Fibroblast of lung (primary cell): ENCODE data around the gene BMPR1A. TPM values are rescaled to one million over a fixed set of nuclear protein-coding genes. Genes with fewer than 3 reads are reported as not detected.

Experiments
- DNase-seq, 2 donors: peaks; one replicate each; pipeline versions ENCODE4 v3.0.0 to v3.0.0-alpha.2; 2010; ENCODE audit warnings: low read depth in 2 of 2
- H2AFZ ChIP-seq: 2 replicates; pipeline ENCODE4 v1.5.1; 2012; ENCODE audit warnings: low read length, control low read depth, inconsistent platforms
- H3K27ac ChIP-seq: 2 replicates; pipeline ENCODE4 v1.5.1; 2011; ENCODE audit warnings: low read length, control low read depth; ENCODE audit not compliant: insufficient read depth
- H3K27me3 ChIP-seq: 2 replicates; pipeline ENCODE4 v1.5.1; 2011; ENCODE audit warnings: mild to moderate bottlenecking, low read length; ENCODE audit not compliant: control insufficient read depth, insufficient read depth
- H3K36me3 ChIP-seq: 2 replicates; pipeline ENCODE4 v1.5.1; 2011; ENCODE audit warnings: low read length; ENCODE audit not compliant: control insufficient read depth, insufficient read depth
- H3K4me1 ChIP-seq: 2 replicates; pipeline ENCODE4 v1.5.1; 2011; ENCODE audit warnings: low read length; ENCODE audit not compliant: control insufficient read depth, insufficient read depth; ENCODE audit errors: extremely low read depth
- H3K4me2 ChIP-seq: 2 replicates; pipeline ENCODE4 v1.5.1; 2011; ENCODE audit warnings: low read length, control low read depth; ENCODE audit not compliant: insufficient read depth; ENCODE audit errors: extremely low read depth
- H3K4me3 ChIP-seq, 4 experiments: fragments of 200-600 bp in 1 of 4; sonication (generic) in 1 of 4; replicated peaks in 1 of 4; 2 replicates each; pipeline ENCODE4 v1.5.1; 2011 to 2016; ENCODE audit warnings: low read length in 4 of 4, low read depth in 3 of 4, mild to moderate bottlenecking in 3 of 4, control low read depth in 2 of 4, inconsistent platforms in 1 of 4, mixed read lengths in 1 of 4; ENCODE audit not compliant: insufficient read depth in 1 of 4; ENCODE audit errors: control extremely low read depth in 1 of 4
- H3K79me2 ChIP-seq: 2 replicates; pipeline ENCODE4 v1.5.1; 2012; ENCODE audit warnings: mild to moderate bottlenecking, low read length, inconsistent platforms; ENCODE audit not compliant: control insufficient read depth, insufficient read depth
- H3K9ac ChIP-seq: 2 replicates; pipeline ENCODE4 v1.5.1; 2011; ENCODE audit warnings: mild to moderate bottlenecking, low read length, control low read depth; ENCODE audit not compliant: insufficient read depth
- H3K9me3 ChIP-seq: 2 replicates; pipeline ENCODE4 v1.5.1; 2012; ENCODE audit warnings: low read depth, low read length; ENCODE audit not compliant: control insufficient read depth, insufficient read depth
- H4K20me1 ChIP-seq: 2 replicates; pipeline ENCODE4 v1.5.1; 2011; ENCODE audit warnings: low read length; ENCODE audit not compliant: control insufficient read depth, insufficient read depth; ENCODE audit errors: extremely low read depth
- EZH2 ChIP-seq: IDR thresholded peaks from 2 replicates; pipeline ENCODE4 v1.5.1; 2012; ENCODE audit warnings: low read length, control low read depth, mild to moderate bottlenecking; ENCODE audit errors: missing control alignments
- polyA plus RNA-seq, 2 donors: library from polyadenylated mRNA; depleted of rRNA in 1 of 2; stranded (reverse) in 1 of 2; unstranded in 1 of 2; fragments of >200 nt; gene quantifications; 2 replicates each; pipeline ENCODE4 v1.2.1, GENCODE V29; 2011 to 2012; ENCODE audit warnings: missing spikeins in 1 of 2
- total RNA-seq: library from RNA; depleted of rRNA; stranded (reverse); fragments of >200 nt; gene quantifications from 2 replicates; pipeline ENCODE4 v1.2.1, GENCODE V29; 2014
- TF ChIP-seq, protein P1 (sequence below), 2 donors: IDR thresholded peaks in 1 of 2; conservative IDR thresholded peaks in 1 of 2; 1 replicate in 1 of 2; 2 replicates in 1 of 2; pipeline ENCODE4 v1.5.1; 2011 to 2012; ENCODE audit warnings: low read length in 2 of 2, control low read depth in 1 of 2, inconsistent platforms in 1 of 2, low read depth in 1 of 2, mild to moderate bottlenecking in 1 of 2

Gene BMPR1A
- total and polyA plus RNA-seq, 2 donors (not counting 1 experiment from before 2014, with no cell fraction given) = 52.8 to 61.8 TPM

DNA sequence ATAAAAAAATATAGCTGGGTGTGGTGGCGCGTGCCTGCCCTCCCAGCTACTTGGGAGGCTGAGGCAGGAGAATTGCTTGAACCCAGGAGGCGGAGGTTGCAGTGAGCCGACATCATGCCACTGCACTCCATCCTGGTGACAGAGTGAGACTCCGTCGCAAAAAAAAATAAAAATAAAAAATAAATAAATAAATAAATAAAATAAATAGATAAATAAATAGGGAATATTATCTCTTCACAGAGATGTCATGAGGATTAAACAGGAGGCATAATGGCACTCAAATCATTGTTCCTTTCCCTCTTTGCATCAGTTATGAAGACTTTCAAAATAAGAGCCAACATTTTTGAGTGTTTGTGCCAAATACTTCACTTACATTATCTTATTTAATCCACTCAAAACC is 32.0 kb upstream of the BMPR1A start:
- Histone ChIP-seq H3K4me3 (no peak overlapping the region), H4K20me1 (no peaks in the 10 kb centered on the region)
- no peak for TF ChIP-seq EZH2
- TF ChIP-seq, protein P1, sequence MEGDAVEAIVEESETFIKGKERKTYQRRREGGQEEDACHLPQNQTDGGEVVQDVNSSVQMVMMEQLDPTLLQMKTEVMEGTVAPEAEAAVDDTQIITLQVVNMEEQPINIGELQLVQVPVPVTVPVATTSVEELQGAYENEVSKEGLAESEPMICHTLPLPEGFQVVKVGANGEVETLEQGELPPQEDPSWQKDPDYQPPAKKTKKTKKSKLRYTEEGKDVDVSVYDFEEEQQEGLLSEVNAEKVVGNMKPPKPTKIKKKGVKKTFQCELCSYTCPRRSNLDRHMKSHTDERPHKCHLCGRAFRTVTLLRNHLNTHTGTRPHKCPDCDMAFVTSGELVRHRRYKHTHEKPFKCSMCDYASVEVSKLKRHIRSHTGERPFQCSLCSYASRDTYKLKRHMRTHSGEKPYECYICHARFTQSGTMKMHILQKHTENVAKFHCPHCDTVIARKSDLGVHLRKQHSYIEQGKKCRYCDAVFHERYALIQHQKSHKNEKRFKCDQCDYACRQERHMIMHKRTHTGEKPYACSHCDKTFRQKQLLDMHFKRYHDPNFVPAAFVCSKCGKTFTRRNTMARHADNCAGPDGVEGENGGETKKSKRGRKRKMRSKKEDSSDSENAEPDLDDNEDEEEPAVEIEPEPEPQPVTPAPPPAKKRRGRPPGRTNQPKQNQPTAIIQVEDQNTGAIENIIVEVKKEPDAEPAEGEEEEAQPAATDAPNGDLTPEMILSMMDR (conservative IDR thresholded peaks at IDR 0.05 in 1 of 2, IDR thresholded peaks at IDR 0.05 in 1 of 2; ENCODE audit: low read depth in 1 of 2, low read length in 2 of 2) = no peak

DNA sequence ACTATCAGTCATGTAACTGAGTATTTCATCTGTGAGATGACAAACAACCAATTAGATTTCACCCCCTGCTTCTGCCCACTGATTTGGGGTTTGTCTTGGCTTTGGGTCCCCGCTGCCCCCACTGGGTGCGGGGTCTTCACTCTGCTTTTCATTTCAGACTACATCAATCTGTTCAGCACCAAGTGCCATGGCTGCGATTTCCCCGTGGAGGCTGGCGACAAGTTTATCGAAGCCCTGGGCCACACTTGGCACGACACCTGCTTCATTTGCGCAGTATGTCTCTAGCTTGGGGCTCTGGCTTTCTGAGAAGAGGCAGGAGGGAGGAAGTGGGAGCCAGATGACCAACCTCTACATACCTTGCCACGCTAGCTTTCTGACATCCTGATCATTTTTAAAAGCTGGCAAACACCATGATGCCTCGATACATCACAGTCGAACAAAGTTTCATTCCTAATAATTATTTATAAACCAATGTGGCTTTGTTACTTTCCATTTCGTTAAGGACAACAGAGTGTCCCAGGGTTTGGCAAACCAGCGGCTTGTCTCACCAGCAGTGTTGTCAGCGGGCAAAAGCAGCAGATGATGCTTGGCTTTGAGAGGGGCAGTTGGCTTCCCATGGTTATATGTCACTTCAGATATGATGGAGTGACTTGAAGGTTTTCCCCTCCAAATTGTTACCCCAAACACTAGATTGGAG is 30.3 kb upstream of the BMPR1A start:
- Histone ChIP-seq H3K4me1 (no peaks in the 10 kb centered on the region), H3K4me3 (no peak overlapping the region), H3K79me2 (no peaks in the 10 kb centered on the region)

More for the DNA sequence above, 32.0 kb upstream of the BMPR1A start:
- Histone ChIP-seq H3K9ac (no peak overlapping the region), H3K27ac (no peak overlapping the region), H2AFZ (no peak overlapping the region), H3K4me2 (no peak overlapping the region), H3K9me3 (no peaks in the 10 kb centered on the region), H3K36me3 (no peaks in the 10 kb centered on the region), H3K27me3 (no peaks in the 10 kb centered on the region), H3K79me2 (no peaks in the 10 kb centered on the region), H3K4me1 (no peaks in the 10 kb centered on the region)
- no peak for DNase-seq

DNA sequence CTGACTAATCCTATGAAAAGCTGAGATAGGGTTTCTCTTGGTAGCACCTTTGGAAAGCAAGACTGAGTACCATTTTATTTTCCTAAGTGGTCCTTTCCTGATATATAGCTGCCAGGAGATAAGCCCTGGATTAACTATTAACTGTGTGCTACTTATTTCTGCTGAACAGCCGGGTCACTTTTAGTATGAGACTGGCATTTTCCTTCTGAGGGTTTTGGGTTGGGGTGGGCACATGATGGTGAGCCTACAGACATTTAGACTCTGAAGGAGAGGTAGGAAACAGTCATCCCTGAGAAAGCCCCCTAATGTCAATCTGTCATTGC is 29.8 kb upstream of the BMPR1A start:
- Histone ChIP-seq H3K36me3 (no peaks in the 10 kb centered on the region), H3K4me2 (no peak overlapping the region), H4K20me1 (no peaks in the 10 kb centered on the region), H3K9me3 (no peaks in the 10 kb centered on the region), H3K9ac (no peak overlapping the region), H3K79me2 (no peaks in the 10 kb centered on the region), H3K27me3 (no peaks in the 10 kb centered on the region), H2AFZ (no peak overlapping the region), H3K4me1 (no peaks in the 10 kb centered on the region), H3K4me3 (no peak overlapping the region), H3K27ac (no peak overlapping the region)
- DNase-seq = no peak
- TF ChIP-seq, protein P1 (conservative IDR thresholded peaks at IDR 0.05 in 1 of 2, IDR thresholded peaks at IDR 0.05 in 1 of 2; ENCODE audit: low read depth in 1 of 2, low read length in 2 of 2) = no peak
- TF ChIP-seq EZH2 = no peak

More for the DNA sequence above, 30.3 kb upstream of the BMPR1A start:
- Histone ChIP-seq H4K20me1 (no peaks in the 10 kb centered on the region), H3K27ac (no peak overlapping the region), H3K9ac (no peak overlapping the region), H3K4me2 (no peak overlapping the region), H3K9me3 (no peaks in the 10 kb centered on the region), H3K27me3 (no peaks in the 10 kb centered on the region), H3K36me3 (no peaks in the 10 kb centered on the region), H2AFZ (no peak overlapping the region)
- DNase-seq = no peak
- no peak for TF ChIP-seq EZH2
- TF ChIP-seq, protein P1 (conservative IDR thresholded peaks at IDR 0.05 in 1 of 2, IDR thresholded peaks at IDR 0.05 in 1 of 2; ENCODE audit: low read depth in 1 of 2, low read length in 2 of 2) = no peak
